OCI-LY3 (cell line): ENCODE data around the gene SPATA31C2.

Experiments used
- EZH2phosphoT487 ChIP-seq: fragments of 200-600 bp; shearing (Covaris generic); IDR thresholded peaks from 2 replicates; pipeline ENCODE4 v1.6.1; 2018; ENCODE audit warnings: antibody characterized with exemption, mixed run types, low read depth
- TF ChIP-seq, protein P1 (sequence below): fragments of 200-600, 300-600 bp; sonication (generic); IDR thresholded peaks from 2 replicates; pipeline ENCODE4 v1.5.1; 2014; ENCODE audit warnings: antibody characterized with exemption, low read length, low read depth

GRCh38 chr9:88178641-88179040, 40.4 kb upstream of the SPATA31C2 start:
- TF ChIP-seq, protein P1, sequence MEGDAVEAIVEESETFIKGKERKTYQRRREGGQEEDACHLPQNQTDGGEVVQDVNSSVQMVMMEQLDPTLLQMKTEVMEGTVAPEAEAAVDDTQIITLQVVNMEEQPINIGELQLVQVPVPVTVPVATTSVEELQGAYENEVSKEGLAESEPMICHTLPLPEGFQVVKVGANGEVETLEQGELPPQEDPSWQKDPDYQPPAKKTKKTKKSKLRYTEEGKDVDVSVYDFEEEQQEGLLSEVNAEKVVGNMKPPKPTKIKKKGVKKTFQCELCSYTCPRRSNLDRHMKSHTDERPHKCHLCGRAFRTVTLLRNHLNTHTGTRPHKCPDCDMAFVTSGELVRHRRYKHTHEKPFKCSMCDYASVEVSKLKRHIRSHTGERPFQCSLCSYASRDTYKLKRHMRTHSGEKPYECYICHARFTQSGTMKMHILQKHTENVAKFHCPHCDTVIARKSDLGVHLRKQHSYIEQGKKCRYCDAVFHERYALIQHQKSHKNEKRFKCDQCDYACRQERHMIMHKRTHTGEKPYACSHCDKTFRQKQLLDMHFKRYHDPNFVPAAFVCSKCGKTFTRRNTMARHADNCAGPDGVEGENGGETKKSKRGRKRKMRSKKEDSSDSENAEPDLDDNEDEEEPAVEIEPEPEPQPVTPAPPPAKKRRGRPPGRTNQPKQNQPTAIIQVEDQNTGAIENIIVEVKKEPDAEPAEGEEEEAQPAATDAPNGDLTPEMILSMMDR, result no peak
- TF ChIP-seq EZH2phosphoT487, result no peak
